Thoracic aorta (tissue), 2 donors: Measurements from ENCODE around the gene SUGP2. TPM values are rescaled to one million over a fixed set of nuclear protein-coding genes. Genes with fewer than 3 reads are reported as not detected.

Experiments
- ATAC-seq: fragments of 150-250 bp; one replicate; pipeline ENCODE4 v1.8.0; 2017; ENCODE audit warnings: low read depth; ENCODE audit not compliant: insufficient number of reproducible peaks, low FRiP score
- DNase-seq: peaks from one replicate; pipeline ENCODE4 v3.0.0-alpha.2; 2020; ENCODE audit warnings: low spot score
- H3K27ac ChIP-seq, 2 donors: fragments of 200-600 bp; sonication (generic); 1 replicate in 1 of 2; 2 replicates in 1 of 2; pipeline ENCODE4 v1.5.1; 2016; ENCODE audit warnings: mild to moderate bottlenecking in 2 of 2, moderate library complexity in 2 of 2
- H3K27me3 ChIP-seq: fragments of 200-600 bp; sonication (generic); replicated peaks from 2 replicates; pipeline ENCODE4 v1.6.0; 2016; ENCODE audit warnings: mild to moderate bottlenecking; ENCODE audit not compliant: insufficient read depth
- H3K36me3 ChIP-seq: fragments of 200-600 bp; sonication (generic); one replicate; pipeline ENCODE4 v1.5.1; 2016
- H3K4me1 ChIP-seq, 2 donors: fragments of 200-600 bp; sonication (generic); 1 replicate in 1 of 2; 2 replicates in 1 of 2; pipeline versions ENCODE4 v1.5.1 to v1.6.0; 2016; ENCODE audit warnings: low read depth in 2 of 2, mild to moderate bottlenecking in 1 of 2; ENCODE audit not compliant: control insufficient read depth in 1 of 2
- H3K4me3 ChIP-seq: fragments of 200-600 bp; sonication (generic); 2 replicates; pipeline ENCODE4 v1.5.1; 2016; ENCODE audit warnings: mild to moderate bottlenecking
- H3K9me3 ChIP-seq: fragments of 200-600 bp; sonication (generic); 2 replicates; pipeline ENCODE4 v1.5.1; 2016
- total RNA-seq, 2 donors: library from RNA; depleted of rRNA; stranded (reverse); fragments of >200 nt; gene quantifications; one replicate each; pipeline versions ENCODE4 v1.1.0 to v1.2.3, GENCODE V29; 2016
- TF ChIP-seq, protein P1 (sequence below): fragments of 200-600 bp; sonication (generic); IDR thresholded peaks from one replicate; pipeline ENCODE4 v1.5.1; 2019; ENCODE audit warnings: antibody characterized with exemption

SUGP2 gene
- total RNA-seq, 2 donors from 2014 or later = 42.6 to 57.5 TPM

GRCh38 chr19:18967358-18968146 lies 65.8 kb downstream of the SUGP2 start:
- H3K9me3 ChIP-seq = no peaks in the 10 kb centered on the region
- peak overlapping the region in 1 of 2 donors; percentile 53 for H3K27ac ChIP-seq
- no peak for ATAC-seq
- H3K4me1 ChIP-seq = peaks cover 8 to 16% of the 10 kb centered on the region in 2 donors
- no peaks in the 10 kb centered on the region for H3K27me3 ChIP-seq
- no peaks in the 10 kb centered on the region for H3K36me3 ChIP-seq
- peak overlapping the region; percentile 4 for H3K4me3 ChIP-seq
- TF ChIP-seq, protein P1, sequence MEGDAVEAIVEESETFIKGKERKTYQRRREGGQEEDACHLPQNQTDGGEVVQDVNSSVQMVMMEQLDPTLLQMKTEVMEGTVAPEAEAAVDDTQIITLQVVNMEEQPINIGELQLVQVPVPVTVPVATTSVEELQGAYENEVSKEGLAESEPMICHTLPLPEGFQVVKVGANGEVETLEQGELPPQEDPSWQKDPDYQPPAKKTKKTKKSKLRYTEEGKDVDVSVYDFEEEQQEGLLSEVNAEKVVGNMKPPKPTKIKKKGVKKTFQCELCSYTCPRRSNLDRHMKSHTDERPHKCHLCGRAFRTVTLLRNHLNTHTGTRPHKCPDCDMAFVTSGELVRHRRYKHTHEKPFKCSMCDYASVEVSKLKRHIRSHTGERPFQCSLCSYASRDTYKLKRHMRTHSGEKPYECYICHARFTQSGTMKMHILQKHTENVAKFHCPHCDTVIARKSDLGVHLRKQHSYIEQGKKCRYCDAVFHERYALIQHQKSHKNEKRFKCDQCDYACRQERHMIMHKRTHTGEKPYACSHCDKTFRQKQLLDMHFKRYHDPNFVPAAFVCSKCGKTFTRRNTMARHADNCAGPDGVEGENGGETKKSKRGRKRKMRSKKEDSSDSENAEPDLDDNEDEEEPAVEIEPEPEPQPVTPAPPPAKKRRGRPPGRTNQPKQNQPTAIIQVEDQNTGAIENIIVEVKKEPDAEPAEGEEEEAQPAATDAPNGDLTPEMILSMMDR = no peak
- DNase-seq = peak; percentile 7

DNA sequence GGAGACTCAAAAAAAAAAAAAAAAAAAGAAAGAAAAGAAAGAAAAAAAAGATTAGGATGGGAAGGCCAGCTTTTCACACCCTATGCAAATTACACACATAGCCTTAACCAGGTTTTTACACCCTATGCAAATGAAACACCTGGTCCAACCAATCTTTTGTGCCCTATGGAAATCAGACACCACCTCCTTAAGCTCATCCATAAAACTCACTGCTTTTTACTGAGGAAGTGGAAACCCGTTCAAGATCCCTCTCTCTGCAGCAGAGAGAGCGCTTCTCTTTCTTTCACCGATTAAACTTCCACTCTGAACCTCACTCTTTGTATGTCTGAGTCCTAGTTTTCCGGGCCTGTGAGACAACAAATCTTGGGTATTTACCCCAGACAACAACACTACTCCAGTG lies 67.0 kb downstream of the SUGP2 start:
- Histone ChIP-seq H3K27ac (peak overlapping the region in 1 of 2 donors; percentile 53), H3K36me3 (no peaks in the 10 kb centered on the region), H3K4me1 (peaks cover 4 to 7% of the 10 kb centered on the region in 2 donors), H3K4me3 (no peak overlapping the region), H3K27me3 (no peaks in the 10 kb centered on the region), H3K9me3 (no peaks in the 10 kb centered on the region)
- ATAC-seq = no peak
- TF ChIP-seq, protein P1 = no peak
- no peak for DNase-seq

DNA sequence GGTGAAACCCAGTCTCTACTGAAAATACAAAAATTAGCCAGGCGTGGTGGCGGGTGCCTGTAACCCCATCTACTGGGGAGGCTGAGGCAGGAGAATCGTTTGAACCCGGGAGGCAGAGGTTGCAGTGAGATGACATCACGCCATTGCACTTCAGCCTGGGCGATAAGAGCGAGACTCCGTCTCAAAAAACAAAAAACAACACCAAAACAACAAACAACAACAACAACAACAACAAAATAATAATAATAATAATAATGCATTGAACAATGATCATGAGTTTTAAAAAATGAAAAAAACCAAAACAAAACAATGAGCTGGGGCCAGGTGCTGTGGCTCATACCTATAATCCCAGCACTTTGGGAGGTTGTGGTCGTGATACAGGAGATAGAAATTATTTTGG lies 69.2 kb downstream of the SUGP2 start:
- H3K36me3 ChIP-seq = no peaks in the 10 kb centered on the region
- peaks cover 0 to 3% of the 10 kb centered on the region in 2 donors for H3K4me1 ChIP-seq
- DNase-seq = no peak
- H3K9me3 ChIP-seq = no peaks in the 10 kb centered on the region
- H3K27me3 ChIP-seq = no peaks in the 10 kb centered on the region
- no peak overlapping the region for H3K4me3 ChIP-seq
- H3K27ac ChIP-seq = no peak overlapping the region
- TF ChIP-seq, protein P1 = no peak
- ATAC-seq = no peak

DNA sequence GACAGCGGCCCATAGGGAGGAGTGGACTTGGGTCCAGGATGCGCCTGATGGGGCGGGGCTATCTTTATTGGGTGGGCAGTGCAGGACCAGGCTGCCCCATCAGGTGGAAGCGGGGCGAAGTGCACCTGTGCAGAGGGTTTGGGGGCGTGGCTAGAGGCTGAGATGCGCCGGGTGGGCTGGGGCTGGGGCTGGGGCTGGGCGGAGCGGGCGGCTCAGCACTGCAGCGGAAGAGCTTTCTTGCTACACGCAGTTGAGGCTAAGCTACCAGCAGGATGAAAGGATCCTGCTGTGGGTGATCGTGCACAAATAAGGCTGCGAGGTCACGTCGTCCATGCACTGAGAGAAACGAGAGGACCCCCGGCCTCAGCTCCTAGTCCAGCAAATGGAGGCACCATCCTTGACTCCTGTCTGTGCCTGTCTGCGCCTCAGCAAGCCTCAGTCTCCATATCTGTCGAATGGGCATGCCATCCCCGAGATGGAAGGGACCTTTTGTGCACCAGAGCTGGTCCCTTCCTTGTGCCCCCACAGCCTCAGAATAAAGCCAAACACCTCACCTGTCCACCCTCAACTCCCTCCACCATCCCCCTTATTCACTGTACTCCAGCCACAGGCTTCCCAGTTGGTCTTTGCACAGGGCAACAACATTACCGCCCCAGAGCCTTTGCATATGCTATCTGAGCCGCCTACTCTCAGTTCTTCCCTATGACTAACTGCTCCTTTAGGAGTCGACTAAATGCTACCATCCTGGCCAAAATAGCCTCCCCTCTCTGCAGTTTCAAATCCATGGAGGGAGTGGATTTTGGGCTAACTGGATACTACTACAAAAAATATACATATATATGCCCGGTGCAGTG lies 71.3 kb downstream of the SUGP2 start:
- no peaks in the 10 kb centered on the region for H3K9me3 ChIP-seq
- ATAC-seq = no peak

More for the DNA sequence above, 71.3 kb downstream of the SUGP2 start:
- Histone ChIP-seq H3K27ac (no peak overlapping the region), H3K4me1 (no peaks in the 10 kb centered on the region), H3K27me3 (no peaks in the 10 kb centered on the region), H3K36me3 (no peaks in the 10 kb centered on the region), H3K4me3 (no peak overlapping the region)
- TF ChIP-seq, protein P1 = no peak
- DNase-seq = no peak
